A549 (cell line): ENCODE measurements around the gene PDE4D. TPM values are rescaled to one million over a fixed set of nuclear protein-coding genes. Genes with fewer than 3 reads are reported as not detected.
A peak's percentile ranks its signal among the peaks of the same experiment; 100 is the strongest.

Source experiments
- ATAC-seq, 2 experiments: fragments of 200-7000 bp in 1 of 2; fragments of >200 bp in 1 of 2; cut with Nextera tagmentation in 1 of 2; cut with Tn5 transposase in 1 of 2; 3 replicates each; pipeline versions ENCODE4 v1.8.0 to v1.9.1; 2018 to 2020; ENCODE audit warnings: mild to moderate bottlenecking in 1 of 2, moderate library complexity in 1 of 2
- CTCF ChIA-PET: fragments of 300-600 bp; sonication (Branson Sonifier 250); formaldehyde crosslinking; extraction: SDS; loops from one replicate; lab custom pipeline; 2021; ENCODE audit warnings: antibody characterized with exemption, inconsistent platforms; lab: Yijun Ruan, JAX
- POLR2A ChIA-PET: fragments of 350-600 bp; formaldehyde crosslinking; extraction: SDS; loops from one replicate; lab custom pipeline; 2021; ENCODE audit warnings: antibody characterized with exemption, inconsistent platforms; lab: Yijun Ruan, JAX
- DNase-seq, 2 experiments: peaks; one replicate each; pipeline versions ENCODE4 v3.0.0 to v3.0.0-alpha.2; 2011 to 2016; ENCODE audit warnings: low read depth in 1 of 2, low spot score in 1 of 2
- FAIRE-seq: peaks from 2 replicates; lab custom pipeline; 2011; peaks lifted over from hg19 to GRCh38; lab: Jason Lieb, UNC
- H3K27ac ChIP-seq, 2 experiments: fragments of >200 bp; sonication (Bioruptor Twin); formaldehyde crosslinking; 3 replicates each; pipeline ENCODE4 v1.5.1; 2016 to 2017
- H3K4me1 ChIP-seq: fragments of >200 bp; sonication (Bioruptor Twin); formaldehyde crosslinking; 3 replicates; pipeline ENCODE4 v1.6.1; 2016
- H3K4me2 ChIP-seq: fragments of >200 bp; sonication (Bioruptor Twin); formaldehyde crosslinking; 3 replicates; pipeline ENCODE4 v1.6.1; 2016
- H3K4me3 ChIP-seq: fragments of >200 bp; sonication (Bioruptor Twin); formaldehyde crosslinking; 3 replicates; pipeline ENCODE4 v1.5.1; 2016
- H3K9me3 ChIP-seq: fragments of >200 bp; sonication (Bioruptor Twin); formaldehyde crosslinking; 3 replicates; pipeline ENCODE4 v1.6.1; 2016
- BHLHE40 ChIP-seq: IDR thresholded peaks from 2 replicates; pipeline ENCODE4 v1.6.1; 2012; ENCODE audit warnings: low read depth, low read length, inconsistent platforms
- CBX2 ChIP-seq: fragments of 200-600 bp; sonication (generic); IDR thresholded peaks from 2 replicates; pipeline ENCODE4 v1.6.1; 2016; ENCODE audit warnings: low read depth, mild to moderate bottlenecking, borderline replicate concordance
- CBX8 ChIP-seq: fragments of 200-600 bp; sonication (generic); IDR thresholded peaks from 2 replicates; pipeline ENCODE4 v1.6.1; 2016
- CHD2 ChIP-seq: fragments of 150-350 bp; IDR thresholded peaks from 2 replicates; pipeline ENCODE4 v1.6.1; 2014; ENCODE audit warnings: low read length; ENCODE audit not compliant: partially characterized antibody
- EP300 ChIP-seq, 2 experiments: fragments of >200 bp; sonication (Bioruptor Twin); formaldehyde crosslinking; IDR thresholded peaks; 2 replicates in 1 of 2; 3 replicates in 1 of 2; pipeline ENCODE4 v1.6.1; 2016 to 2017
- ESRRA ChIP-seq: fragments of 150-350 bp; IDR thresholded peaks from 2 replicates; pipeline ENCODE4 v1.6.1; 2014; ENCODE audit warnings: mild to moderate bottlenecking, low read length, borderline replicate concordance
- FOSL2 ChIP-seq, 2 experiments: fragments of 450-650 bp in 1 of 2; fragments of >200 bp in 1 of 2; sonication (Bioruptor Twin) in 1 of 2; formaldehyde crosslinking; IDR thresholded peaks; 2 replicates each; pipeline versions ENCODE4 v1.5.0 to v1.6.1; 2016 to 2020; ENCODE audit warnings: mild to moderate bottlenecking in 1 of 2, moderate library complexity in 1 of 2
- HDAC2 ChIP-seq: fragments of 200-600 bp; sonication (generic); IDR thresholded peaks from 2 replicates; pipeline ENCODE4 v1.6.1; 2016
- HOXA7 ChIP-seq: fragments of 250-450 bp; sonication (Bioruptor Pico); IDR thresholded peaks from 2 replicates; pipeline ENCODE4 v1.5.0; 2020; ENCODE audit warnings: mild to moderate bottlenecking, moderate library complexity
- HOXB13 ChIP-seq: fragments of 250-450 bp; sonication (Bioruptor Pico); IDR thresholded peaks from 2 replicates; pipeline ENCODE4 v1.5.0; 2020; ENCODE audit warnings: low read depth, mild to moderate bottlenecking, moderate library complexity
- JUNB ChIP-seq: fragments of >200 bp; sonication (Bioruptor Twin); formaldehyde crosslinking; IDR thresholded peaks from 2 replicates; pipeline ENCODE4 v1.6.1; 2016
- KDM1A ChIP-seq: fragments of 200-600 bp; sonication (generic); IDR thresholded peaks from 2 replicates; pipeline ENCODE4 v1.6.1; 2016; ENCODE audit warnings: low read depth, mild to moderate bottlenecking
- MAFK ChIP-seq: fragments of 450-650 bp; IDR thresholded peaks from 2 replicates; pipeline ENCODE4 v1.6.1; 2014; ENCODE audit not compliant: partially characterized antibody
- MAZ ChIP-seq: fragments of 150-350 bp; IDR thresholded peaks from 2 replicates; pipeline ENCODE4 v1.6.1; 2014; ENCODE audit warnings: antibody characterized with exemption, low read depth, low read length, borderline replicate concordance
- MYC ChIP-seq: IDR thresholded peaks from 2 replicates; pipeline ENCODE4 v1.6.1; 2012; ENCODE audit warnings: mild to moderate bottlenecking, inconsistent platforms, low read length, improper control_type of control experiment, borderline replicate concordance
- NFE2L2 ChIP-seq: fragments of 150-350 bp; conservative IDR thresholded peaks from 2 replicates; pipeline ENCODE4 v1.6.1; 2014; ENCODE audit warnings: low read length
- PHF8 ChIP-seq: fragments of 200-600 bp; sonication (generic); IDR thresholded peaks from 2 replicates; pipeline ENCODE4 v1.6.1; 2016; ENCODE audit warnings: low read depth, mild to moderate bottlenecking, antibody characterized with exemption, moderate library complexity, borderline replicate concordance
- POLR2A ChIP-seq: IDR thresholded peaks from 2 replicates; pipeline ENCODE4 v1.6.1; 2012; ENCODE audit warnings: mild to moderate bottlenecking, low read length
- POLR2AphosphoS2 ChIP-seq: conservative IDR thresholded peaks from 2 replicates; pipeline ENCODE4 v1.6.1; 2012; ENCODE audit warnings: low read length, improper control_type of control experiment, inconsistent platforms
- RARB ChIP-seq: fragments of 250-450 bp; sonication (Bioruptor Pico); IDR thresholded peaks from 2 replicates; pipeline ENCODE4 v1.8.0; 2021; ENCODE audit warnings: mild to moderate bottlenecking, moderate library complexity
- RCOR1 ChIP-seq: fragments of 150-350 bp; IDR thresholded peaks from 2 replicates; pipeline ENCODE4 v1.6.1; 2014; ENCODE audit warnings: antibody characterized with exemption, low read length, low read depth
- RFX5 ChIP-seq: fragments of 450-650 bp; IDR thresholded peaks from 2 replicates; pipeline ENCODE4 v1.7.1; 2014; ENCODE audit warnings: antibody characterized with exemption, mild to moderate bottlenecking, moderate library complexity
- RNF2 ChIP-seq: fragments of 200-600 bp; sonication (generic); IDR thresholded peaks from 2 replicates; pipeline ENCODE4 v1.6.1; 2016; ENCODE audit warnings: low read depth, mild to moderate bottlenecking, antibody characterized with exemption, moderate library complexity, borderline replicate concordance
- SMC3 ChIP-seq: fragments of >200 bp; sonication (Bioruptor Twin); formaldehyde crosslinking; IDR thresholded peaks from 3 replicates; pipeline ENCODE4 v1.6.1; 2018; ENCODE audit warnings: inconsistent platforms
- SREBF2 ChIP-seq: fragments of 450-650 bp; IDR thresholded peaks from 2 replicates; pipeline ENCODE4 v1.6.1; 2014; ENCODE audit warnings: mild to moderate bottlenecking, moderate library complexity
- TP53 ChIP-seq: fragments of 250-450 bp; sonication (Bioruptor Pico); IDR thresholded peaks from 2 replicates; pipeline ENCODE4 v1.5.0; 2021; ENCODE audit warnings: mild to moderate bottlenecking, moderate library complexity
- ZFP36 ChIP-seq: fragments of 450-650 bp; IDR thresholded peaks from 2 replicates; pipeline ENCODE4 v1.6.1; 2014; ENCODE audit warnings: borderline replicate concordance; ENCODE audit not compliant: partially characterized antibody
- ZNF302 ChIP-seq: fragments of 250-450 bp; sonication (Bioruptor Pico); IDR thresholded peaks from 2 replicates; pipeline ENCODE4 v1.9.0; 2021; ENCODE audit warnings: inconsistent platforms, mild to moderate bottlenecking, moderate library complexity
- WGBS: methylation state at CpG from one replicate; pipeline ENCODE4 v1.1.6; 2017; ENCODE audit errors: missing lambda C conversion rate; 5-methylcytosine and 5-hydroxymethylcytosine counted together
- polyA plus RNA-seq, 4 experiments: library from polyadenylated mRNA; depleted of rRNA in 3 of 4; stranded (reverse); fragments of >200 nt; fragmentation: RNase III in 1 of 4; extraction: RNeasy Plus Mini Kit Qiagen cat#74134 plus additional on column Dnase treatment in 1 of 4; gene quantifications; 2 replicates in 3 of 4; 3 replicates in 1 of 4; pipeline ENCODE4 v1.2.3, GENCODE V29; 2011 to 2017
- TF ChIP-seq, protein P1 (sequence below): fragments of 250-450 bp; sonication (Bioruptor Pico); IDR thresholded peaks from 2 replicates; pipeline ENCODE4 v1.5.0; 2020; ENCODE audit warnings: low read depth, mild to moderate bottlenecking, moderate library complexity
- TF ChIP-seq, protein P2 (sequence below): IDR thresholded peaks from 2 replicates; pipeline ENCODE4 v1.6.1; 2012; ENCODE audit warnings: low read depth, borderline replicate concordance
- TF ChIP-seq, protein P3 (sequence below): fragments of >200 bp; sonication (Bioruptor Twin); formaldehyde crosslinking; IDR thresholded peaks from 3 replicates; pipeline ENCODE4 v1.6.1; 2016

The PDE4D gene
- polyA plus RNA-seq, 2 of the 4 experiments (the other 2 are of a cell fraction): 74.0 to 213 TPM

- POLR2A ChIA-PET: no interaction called here
- H3K4me2 ChIP-seq: no peak overlapping the region
- ATAC-seq: no peak
- TF ChIP-seq ESRRA (no peak), SREBF2 (no peak), TP53 (CRISPR knock-in tag) (no peak), MYC (no peak), POLR2AphosphoS2 (no peak), EP300 (IDR thresholded peaks at IDR 0.05) (no peak), HOXB13 (CRISPR knock-in tag) (no peak), RARB (CRISPR knock-in tag) (no peak), ZFP36 (no peak), POLR2A (no peak), CHD2 (no peak), HOXA7 (CRISPR knock-in tag) (no peak), NFE2L2 (no peak), CBX8 (no peak), RNF2 (no peak)
- TF ChIP-seq, protein P1, sequence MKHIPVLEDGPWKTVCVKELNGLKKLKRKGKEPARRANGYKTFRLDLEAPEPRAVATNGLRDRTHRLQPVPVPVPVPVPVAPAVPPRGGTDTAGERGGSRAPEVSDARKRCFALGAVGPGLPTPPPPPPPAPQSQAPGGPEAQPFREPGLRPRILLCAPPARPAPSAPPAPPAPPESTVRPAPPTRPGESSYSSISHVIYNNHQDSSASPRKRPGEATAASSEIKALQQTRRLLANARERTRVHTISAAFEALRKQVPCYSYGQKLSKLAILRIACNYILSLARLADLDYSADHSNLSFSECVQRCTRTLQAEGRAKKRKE: no peak
- CTCF ChIA-PET: interaction anchor here (0.6 to 1.3 kb wide), 3 partner anchors 8 to 67 kb away, joined by 3 to 4 read pairs (median 4); no protein-coding TSS in a partner anchor
- DNase-seq: no peak
- peaks cover 32% of the 10 kb centered on the region; the same call in 2 of the 3 replicates for H3K4me1 ChIP-seq
- H3K4me3 ChIP-seq: no peak overlapping the region
- FAIRE-seq: no peak
- H3K9me3 ChIP-seq: no peaks in the 10 kb centered on the region
- H3K27ac ChIP-seq: no peak overlapping the region
These were observed 160.7 kb downstream of the PDE4D start for GRCh38 chr5:59732806-59733205.

- CTCF ChIA-PET: interaction anchor here (0.6 to 1.3 kb wide), 3 partner anchors 8 to 68 kb away, joined by 3 to 4 read pairs (median 4); no protein-coding TSS in a partner anchor
- no peak for DNase-seq
- Histone ChIP-seq H3K9me3 (no peaks in the 10 kb centered on the region), H3K4me3 (no peak overlapping the region), H3K4me2 (no peak overlapping the region), H3K27ac (no peak overlapping the region), H3K4me1 (peaks cover 30% of the 10 kb centered on the region; the same call in 2 of the 3 replicates)
- TF ChIP-seq RCOR1 (no peak), ZNF302 (no peak), CBX8 (no peak), JUNB (no peak), ZFP36 (no peak), EP300 (IDR thresholded peaks at IDR 0.05) (no peak), FOSL2 (IDR thresholded peaks at IDR 0.05) (no peak), FOSL2 (CRISPR knock-in tag; IDR thresholded peaks at IDR 0.05) (no peak), PHF8 (no peak), SMC3 (no peak), MAZ (no peak), RFX5 (no peak), SREBF2 (no peak)
- TF ChIP-seq, protein P2, sequence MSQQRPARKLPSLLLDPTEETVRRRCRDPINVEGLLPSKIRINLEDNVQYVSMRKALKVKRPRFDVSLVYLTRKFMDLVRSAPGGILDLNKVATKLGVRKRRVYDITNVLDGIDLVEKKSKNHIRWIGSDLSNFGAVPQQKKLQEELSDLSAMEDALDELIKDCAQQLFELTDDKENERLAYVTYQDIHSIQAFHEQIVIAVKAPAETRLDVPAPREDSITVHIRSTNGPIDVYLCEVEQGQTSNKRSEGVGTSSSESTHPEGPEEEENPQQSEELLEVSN: no peak
- POLR2A ChIA-PET: no interaction called here
- no peak for ATAC-seq
- no peak for FAIRE-seq
- WGBS: 95% methylated on average over 2 of the region's 2 CpGs
These were observed 161.2 kb downstream of the PDE4D start for GRCh38 chr5:59732301-59732700.

DNA sequence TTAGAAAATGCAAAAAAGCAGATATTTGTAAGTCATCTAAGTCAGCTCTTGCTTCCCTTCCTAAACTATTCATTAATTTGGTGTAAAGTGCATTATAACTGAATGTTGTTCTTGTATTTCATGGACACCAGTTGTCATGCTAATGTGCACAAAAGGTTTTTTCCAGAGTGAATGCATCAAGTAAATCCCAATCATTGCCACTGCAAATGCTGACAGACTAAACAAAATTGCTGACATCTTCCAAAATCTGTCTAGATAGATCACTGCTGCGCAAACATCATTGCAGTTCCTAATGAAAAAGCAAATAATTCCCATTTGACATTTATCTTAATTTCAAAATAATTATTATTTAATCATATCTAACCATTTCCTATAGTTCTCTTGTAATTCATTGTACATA lies 161.7 kb downstream of the PDE4D start:
- no peak overlapping the region for H3K4me3 ChIP-seq
- POLR2A ChIA-PET: no interaction called here
- 94% methylated on average over 1 of the region's 1 CpG for WGBS
- peaks cover 30% of the 10 kb centered on the region; the same call in 2 of the 3 replicates for H3K4me1 ChIP-seq
- no peak overlapping the region for H3K27ac ChIP-seq
- CTCF ChIA-PET: no interaction called here
- DNase-seq (no peak), FAIRE-seq (no peak), ATAC-seq (no peak)
- H3K9me3 ChIP-seq: no peaks in the 10 kb centered on the region
- TF ChIP-seq, protein P3, sequence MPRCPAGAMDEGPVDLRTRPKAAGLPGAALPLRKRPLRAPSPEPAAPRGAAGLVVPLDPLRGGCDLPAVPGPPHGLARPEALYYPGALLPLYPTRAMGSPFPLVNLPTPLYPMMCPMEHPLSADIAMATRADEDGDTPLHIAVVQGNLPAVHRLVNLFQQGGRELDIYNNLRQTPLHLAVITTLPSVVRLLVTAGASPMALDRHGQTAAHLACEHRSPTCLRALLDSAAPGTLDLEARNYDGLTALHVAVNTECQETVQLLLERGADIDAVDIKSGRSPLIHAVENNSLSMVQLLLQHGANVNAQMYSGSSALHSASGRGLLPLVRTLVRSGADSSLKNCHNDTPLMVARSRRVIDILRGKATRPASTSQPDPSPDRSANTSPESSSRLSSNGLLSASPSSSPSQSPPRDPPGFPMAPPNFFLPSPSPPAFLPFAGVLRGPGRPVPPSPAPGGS: no peak
- peak; percentile 73 for TF ChIP-seq MAFK
- TF ChIP-seq CHD2: no peak
- TF ChIP-seq RARB (CRISPR knock-in tag): no peak
- no peak for TF ChIP-seq BHLHE40
- TF ChIP-seq CBX2: no peak
- no peak for TF ChIP-seq HDAC2
- no peak for TF ChIP-seq KDM1A
- no peak for TF ChIP-seq PHF8
- no peak overlapping the region for H3K4me2 ChIP-seq
